SK-N-SH treated with all-trans-retinoic acid at 6 μM for 48 hours (cell line): ENCODE data around the gene ROBO2.

Source experiments
- ATAC-seq: fragments of 200-7000 bp; cut with Tn5 transposase; 3 replicates; pipeline ENCODE4 v1.9.1; 2020; ENCODE audit warnings: mild to moderate bottlenecking, moderate library complexity
- ARNTL ChIP-seq: fragments of 450-650 bp; formaldehyde crosslinking; IDR thresholded peaks from 2 replicates; pipeline ENCODE4 v1.5.0; 2020; ENCODE audit warnings: low read depth, mild to moderate bottlenecking, moderate library complexity, borderline replicate concordance
- BACH2 ChIP-seq: fragments of 250-450 bp; sonication (Bioruptor Pico); IDR thresholded peaks from 2 replicates; pipeline ENCODE4 v1.9.0; 2021; ENCODE audit warnings: mild to moderate bottlenecking, borderline replicate concordance
- CSDC2 ChIP-seq: fragments of 250-450 bp; sonication (Bioruptor Pico); IDR thresholded peaks from 2 replicates; pipeline ENCODE4 v1.5.0; 2020; ENCODE audit warnings: mild to moderate bottlenecking, moderate library complexity
- ESRRG ChIP-seq: fragments of 250-450 bp; sonication (Bioruptor Pico); IDR thresholded peaks from 2 replicates; pipeline ENCODE4 v1.6.1; 2021; ENCODE audit warnings: mild to moderate bottlenecking
- GLIS3 ChIP-seq: fragments of 250-450 bp; sonication (Bioruptor Pico); IDR thresholded peaks from 2 replicates; pipeline ENCODE4 v1.5.0; 2020; ENCODE audit warnings: mild to moderate bottlenecking, moderate library complexity
- ISL1 ChIP-seq: fragments of 250-450 bp; sonication (Bioruptor Pico); IDR thresholded peaks from 2 replicates; pipeline ENCODE4 v2.1.2; 2022; ENCODE audit warnings: mild to moderate bottlenecking, moderate library complexity
- OSR1 ChIP-seq: fragments of 250-450 bp; sonication (Bioruptor Pico); IDR thresholded peaks from 2 replicates; pipeline ENCODE4 v1.8.0; 2022; ENCODE audit warnings: moderate library complexity, mild to moderate bottlenecking, inconsistent platforms
- PPARA ChIP-seq: fragments of 250-450 bp; sonication (Bioruptor Pico); IDR thresholded peaks from 2 replicates; pipeline ENCODE4 v1.5.0; 2020; ENCODE audit warnings: mild to moderate bottlenecking, borderline replicate concordance
- RARB ChIP-seq: fragments of 250-450 bp; sonication (Bioruptor Pico); IDR thresholded peaks from 2 replicates; pipeline ENCODE4 v1.8.0; 2021; ENCODE audit warnings: mild to moderate bottlenecking, moderate library complexity
- SNAI2 ChIP-seq: fragments of 250-450 bp; sonication (Bioruptor Pico); IDR thresholded peaks from 2 replicates; pipeline ENCODE4 v1.5.0; 2020; ENCODE audit warnings: mild to moderate bottlenecking, moderate library complexity
- TCF4 ChIP-seq: fragments of 250-450 bp; sonication (Bioruptor Pico); IDR thresholded peaks from 2 replicates; pipeline ENCODE4 v1.8.0; 2021; ENCODE audit warnings: mild to moderate bottlenecking, moderate library complexity, borderline replicate concordance
- TOX ChIP-seq: fragments of 250-450 bp; sonication (Bioruptor Pico); IDR thresholded peaks from 2 replicates; pipeline ENCODE4 v1.8.0; 2021; ENCODE audit warnings: mild to moderate bottlenecking, moderate library complexity, borderline replicate concordance
- ZC3H10 ChIP-seq: fragments of 250-450 bp; sonication (Bioruptor Pico); IDR thresholded peaks from 2 replicates; pipeline ENCODE4 v1.5.1; 2021; ENCODE audit warnings: mild to moderate bottlenecking, moderate library complexity
- ZFP3 ChIP-seq: fragments of 250-450 bp; sonication (Bioruptor Pico); IDR thresholded peaks from 2 replicates; pipeline ENCODE4 v1.5.0; 2020; ENCODE audit warnings: mild to moderate bottlenecking, moderate library complexity
- ZFP30 ChIP-seq: fragments of 450-650 bp; formaldehyde crosslinking; IDR thresholded peaks from 2 replicates; pipeline ENCODE4 v1.5.0; 2022; ENCODE audit warnings: mild to moderate bottlenecking, moderate library complexity
- ZNF565 ChIP-seq: fragments of 450-650 bp; formaldehyde crosslinking; conservative IDR thresholded peaks from 2 replicates; pipeline ENCODE4 v1.5.0; 2020; ENCODE audit warnings: low read depth, mild to moderate bottlenecking, moderate library complexity
- ZNF70 ChIP-seq: fragments of 450-650 bp; formaldehyde crosslinking; IDR thresholded peaks from 2 replicates; pipeline ENCODE4 v1.5.0; 2020; ENCODE audit warnings: mild to moderate bottlenecking, moderate library complexity
- ZNF8 ChIP-seq: fragments of 450-650 bp; formaldehyde crosslinking; IDR thresholded peaks from 2 replicates; pipeline ENCODE4 v1.5.0; 2020; ENCODE audit warnings: mild to moderate bottlenecking, moderate library complexity
- TF ChIP-seq, protein P1 (sequence below): fragments of 250-450 bp; sonication (Bioruptor Pico); IDR thresholded peaks from 2 replicates; pipeline ENCODE4 v1.8.0; 2020; ENCODE audit warnings: mild to moderate bottlenecking, moderate library complexity, borderline replicate concordance
- TF ChIP-seq, protein P2 (sequence below): fragments of 250-450 bp; sonication (Bioruptor Pico); IDR thresholded peaks from 2 replicates; pipeline ENCODE4 v1.5.1; 2020; ENCODE audit warnings: low read depth, mild to moderate bottlenecking, moderate library complexity
- TF ChIP-seq, protein P3 (sequence below): fragments of 250-450 bp; sonication (Bioruptor Pico); IDR thresholded peaks from 2 replicates; pipeline ENCODE4 v1.5.1; 2021; ENCODE audit warnings: mild to moderate bottlenecking, moderate library complexity
- TF ChIP-seq, protein P4 (sequence below): fragments of 250-450 bp; sonication (Bioruptor Pico); IDR thresholded peaks from 2 replicates; pipeline ENCODE4 v1.5.0; 2020; ENCODE audit warnings: mild to moderate bottlenecking, moderate library complexity
- TF ChIP-seq, protein P5 (sequence below): fragments of 250-450 bp; sonication (Bioruptor Pico); IDR thresholded peaks from 2 replicates; pipeline ENCODE4 v1.8.0; 2021; ENCODE audit warnings: low read depth, mild to moderate bottlenecking, moderate library complexity, borderline replicate concordance

Gene ROBO2

DNA sequence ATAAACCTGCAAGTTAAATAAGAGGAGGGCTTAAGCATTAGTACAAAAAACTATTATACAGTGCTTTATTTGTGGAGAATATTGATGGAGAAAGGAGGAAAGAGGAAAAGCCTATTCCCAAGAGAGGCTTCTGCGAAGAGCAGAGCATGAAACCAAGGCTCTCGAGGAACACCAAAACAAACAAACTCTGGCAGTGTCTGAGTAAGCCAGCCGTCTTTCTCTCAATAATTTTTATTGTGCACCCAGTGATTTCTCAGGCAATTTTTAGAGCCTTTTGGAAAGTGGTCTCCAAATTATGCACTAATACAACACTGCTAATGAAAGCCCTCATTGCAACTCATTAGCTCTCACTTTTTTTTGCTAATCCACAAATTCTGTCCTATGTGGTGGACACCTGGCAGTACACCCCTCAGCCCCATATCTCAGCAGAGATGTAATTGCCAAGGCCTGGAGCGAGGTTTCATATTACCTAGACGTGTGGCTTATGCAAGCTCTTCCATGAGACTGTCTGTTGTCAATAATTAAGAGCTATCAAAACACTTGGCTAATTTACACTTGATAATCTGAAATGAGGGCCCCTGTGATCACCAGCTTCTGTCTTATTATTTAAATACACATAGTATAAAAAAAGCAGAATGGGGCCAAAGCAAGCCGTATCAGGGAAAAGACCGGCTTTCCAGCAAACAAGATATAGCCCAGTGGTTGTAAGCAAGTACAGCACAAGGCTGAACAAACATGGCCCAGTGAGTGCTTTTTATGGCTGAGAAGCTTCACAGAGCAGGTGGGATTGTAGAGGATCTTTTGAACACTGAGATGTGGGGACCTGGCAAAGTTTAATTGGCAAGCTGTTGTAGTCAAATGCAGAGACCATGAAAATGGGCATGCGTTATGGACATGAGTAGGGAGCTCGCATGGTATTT, 216.9 kb downstream of the ROBO2 start:
- no peak for ATAC-seq
- TF ChIP-seq ZNF565 (CRISPR knock-in tag): no peak
- no peak for TF ChIP-seq GLIS3 (CRISPR knock-in tag)
- TF ChIP-seq ZFP3 (CRISPR knock-in tag): no peak
- no peak for TF ChIP-seq SNAI2 (CRISPR knock-in tag)
- TF ChIP-seq ESRRG: no peak
- TF ChIP-seq BACH2: no peak
- no peak for TF ChIP-seq ZNF8 (CRISPR knock-in tag)
- TF ChIP-seq, protein P1, sequence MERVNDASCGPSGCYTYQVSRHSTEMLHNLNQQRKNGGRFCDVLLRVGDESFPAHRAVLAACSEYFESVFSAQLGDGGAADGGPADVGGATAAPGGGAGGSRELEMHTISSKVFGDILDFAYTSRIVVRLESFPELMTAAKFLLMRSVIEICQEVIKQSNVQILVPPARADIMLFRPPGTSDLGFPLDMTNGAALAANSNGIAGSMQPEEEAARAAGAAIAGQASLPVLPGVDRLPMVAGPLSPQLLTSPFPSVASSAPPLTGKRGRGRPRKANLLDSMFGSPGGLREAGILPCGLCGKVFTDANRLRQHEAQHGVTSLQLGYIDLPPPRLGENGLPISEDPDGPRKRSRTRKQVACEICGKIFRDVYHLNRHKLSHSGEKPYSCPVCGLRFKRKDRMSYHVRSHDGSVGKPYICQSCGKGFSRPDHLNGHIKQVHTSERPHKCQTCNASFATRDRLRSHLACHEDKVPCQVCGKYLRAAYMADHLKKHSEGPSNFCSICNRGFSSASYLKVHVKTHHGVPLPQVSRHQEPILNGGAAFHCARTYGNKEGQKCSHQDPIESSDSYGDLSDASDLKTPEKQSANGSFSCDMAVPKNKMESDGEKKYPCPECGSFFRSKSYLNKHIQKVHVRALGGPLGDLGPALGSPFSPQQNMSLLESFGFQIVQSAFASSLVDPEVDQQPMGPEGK (CRISPR knock-in tag): no peak

DNA sequence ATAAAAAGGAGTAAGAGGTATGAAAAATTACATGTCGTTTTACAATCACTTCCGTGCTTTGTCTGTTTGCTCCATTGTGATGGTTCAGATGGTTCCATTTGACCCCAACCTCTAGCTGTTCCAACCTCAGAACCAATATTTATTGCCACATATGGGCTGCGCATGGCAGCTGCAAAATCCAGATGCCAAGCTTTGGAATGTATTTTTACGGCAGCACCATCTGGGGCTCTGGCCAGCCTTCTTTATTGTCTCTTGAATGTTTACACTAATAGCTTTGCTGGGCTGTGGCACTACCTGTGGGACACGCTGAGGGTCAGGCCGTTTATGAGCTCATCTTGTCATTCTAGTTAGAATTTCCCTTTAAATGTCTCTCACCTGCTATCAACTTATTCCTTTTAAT, 219.8 kb downstream of the ROBO2 start:
- ATAC-seq: no peak
- TF ChIP-seq, protein P2, sequence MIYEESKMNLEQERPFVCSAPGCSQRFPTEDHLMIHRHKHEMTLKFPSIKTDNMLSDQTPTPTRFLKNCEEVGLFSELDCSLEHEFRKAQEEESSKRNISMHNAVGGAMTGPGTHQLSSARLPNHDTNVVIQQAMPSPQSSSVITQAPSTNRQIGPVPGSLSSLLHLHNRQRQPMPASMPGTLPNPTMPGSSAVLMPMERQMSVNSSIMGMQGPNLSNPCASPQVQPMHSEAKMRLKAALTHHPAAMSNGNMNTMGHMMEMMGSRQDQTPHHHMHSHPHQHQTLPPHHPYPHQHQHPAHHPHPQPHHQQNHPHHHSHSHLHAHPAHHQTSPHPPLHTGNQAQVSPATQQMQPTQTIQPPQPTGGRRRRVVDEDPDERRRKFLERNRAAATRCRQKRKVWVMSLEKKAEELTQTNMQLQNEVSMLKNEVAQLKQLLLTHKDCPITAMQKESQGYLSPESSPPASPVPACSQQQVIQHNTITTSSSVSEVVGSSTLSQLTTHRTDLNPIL (CRISPR knock-in tag): no peak
- no peak for TF ChIP-seq ZFP30 (CRISPR knock-in tag)
- no peak for TF ChIP-seq ZNF565 (CRISPR knock-in tag)
- TF ChIP-seq, protein P3, sequence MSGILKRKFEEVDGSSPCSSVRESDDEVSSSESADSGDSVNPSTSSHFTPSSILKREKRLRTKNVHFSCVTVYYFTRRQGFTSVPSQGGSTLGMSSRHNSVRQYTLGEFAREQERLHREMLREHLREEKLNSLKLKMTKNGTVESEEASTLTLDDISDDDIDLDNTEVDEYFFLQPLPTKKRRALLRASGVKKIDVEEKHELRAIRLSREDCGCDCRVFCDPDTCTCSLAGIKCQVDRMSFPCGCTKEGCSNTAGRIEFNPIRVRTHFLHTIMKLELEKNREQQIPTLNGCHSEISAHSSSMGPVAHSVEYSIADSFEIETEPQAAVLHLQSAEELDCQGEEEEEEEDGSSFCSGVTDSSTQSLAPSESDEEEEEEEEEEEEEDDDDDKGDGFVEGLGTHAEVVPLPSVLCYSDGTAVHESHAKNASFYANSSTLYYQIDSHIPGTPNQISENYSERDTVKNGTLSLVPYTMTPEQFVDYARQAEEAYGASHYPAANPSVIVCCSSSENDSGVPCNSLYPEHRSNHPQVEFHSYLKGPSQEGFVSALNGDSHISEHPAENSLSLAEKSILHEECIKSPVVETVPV (CRISPR knock-in tag): no peak
- no peak for TF ChIP-seq PPARA (CRISPR knock-in tag)
- no peak for TF ChIP-seq ESRRG
- TF ChIP-seq CSDC2 (CRISPR knock-in tag): no peak
- TF ChIP-seq, protein P4, sequence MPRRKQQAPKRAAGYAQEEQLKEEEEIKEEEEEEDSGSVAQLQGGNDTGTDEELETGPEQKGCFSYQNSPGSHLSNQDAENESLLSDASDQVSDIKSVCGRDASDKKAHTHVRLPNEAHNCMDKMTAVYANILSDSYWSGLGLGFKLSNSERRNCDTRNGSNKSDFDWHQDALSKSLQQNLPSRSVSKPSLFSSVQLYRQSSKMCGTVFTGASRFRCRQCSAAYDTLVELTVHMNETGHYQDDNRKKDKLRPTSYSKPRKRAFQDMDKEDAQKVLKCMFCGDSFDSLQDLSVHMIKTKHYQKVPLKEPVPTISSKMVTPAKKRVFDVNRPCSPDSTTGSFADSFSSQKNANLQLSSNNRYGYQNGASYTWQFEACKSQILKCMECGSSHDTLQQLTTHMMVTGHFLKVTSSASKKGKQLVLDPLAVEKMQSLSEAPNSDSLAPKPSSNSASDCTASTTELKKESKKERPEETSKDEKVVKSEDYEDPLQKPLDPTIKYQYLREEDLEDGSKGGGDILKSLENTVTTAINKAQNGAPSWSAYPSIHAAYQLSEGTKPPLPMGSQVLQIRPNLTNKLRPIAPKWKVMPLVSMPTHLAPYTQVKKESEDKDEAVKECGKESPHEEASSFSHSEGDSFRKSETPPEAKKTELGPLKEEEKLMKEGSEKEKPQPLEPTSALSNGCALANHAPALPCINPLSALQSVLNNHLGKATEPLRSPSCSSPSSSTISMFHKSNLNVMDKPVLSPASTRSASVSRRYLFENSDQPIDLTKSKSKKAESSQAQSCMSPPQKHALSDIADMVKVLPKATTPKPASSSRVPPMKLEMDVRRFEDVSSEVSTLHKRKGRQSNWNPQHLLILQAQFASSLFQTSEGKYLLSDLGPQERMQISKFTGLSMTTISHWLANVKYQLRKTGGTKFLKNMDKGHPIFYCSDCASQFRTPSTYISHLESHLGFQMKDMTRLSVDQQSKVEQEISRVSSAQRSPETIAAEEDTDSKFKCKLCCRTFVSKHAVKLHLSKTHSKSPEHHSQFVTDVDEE (CRISPR knock-in tag): no peak
- no peak for TF ChIP-seq SNAI2 (CRISPR knock-in tag)
- TF ChIP-seq TCF4 (CRISPR knock-in tag): no peak
- TF ChIP-seq ZFP3 (CRISPR knock-in tag): no peak
- TF ChIP-seq, protein P5, sequence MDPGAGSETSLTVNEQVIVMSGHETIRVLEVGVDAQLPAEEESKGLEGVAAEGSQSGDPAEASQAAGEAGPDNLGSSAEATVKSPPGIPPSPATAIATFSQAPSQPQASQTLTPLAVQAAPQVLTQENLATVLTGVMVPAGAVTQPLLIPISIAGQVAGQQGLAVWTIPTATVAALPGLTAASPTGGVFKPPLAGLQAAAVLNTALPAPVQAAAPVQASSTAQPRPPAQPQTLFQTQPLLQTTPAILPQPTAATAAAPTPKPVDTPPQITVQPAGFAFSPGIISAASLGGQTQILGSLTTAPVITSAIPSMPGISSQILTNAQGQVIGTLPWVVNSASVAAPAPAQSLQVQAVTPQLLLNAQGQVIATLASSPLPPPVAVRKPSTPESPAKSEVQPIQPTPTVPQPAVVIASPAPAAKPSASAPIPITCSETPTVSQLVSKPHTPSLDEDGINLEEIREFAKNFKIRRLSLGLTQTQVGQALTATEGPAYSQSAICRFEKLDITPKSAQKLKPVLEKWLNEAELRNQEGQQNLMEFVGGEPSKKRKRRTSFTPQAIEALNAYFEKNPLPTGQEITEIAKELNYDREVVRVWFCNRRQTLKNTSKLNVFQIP (CRISPR knock-in tag): no peak
- no peak for TF ChIP-seq TOX (CRISPR knock-in tag)
- no peak for TF ChIP-seq ZNF8 (CRISPR knock-in tag)
- TF ChIP-seq ARNTL (CRISPR knock-in tag): no peak
- no peak for TF ChIP-seq ZNF70 (CRISPR knock-in tag)
- no peak for TF ChIP-seq BACH2
- TF ChIP-seq ISL1 (CRISPR knock-in tag): no peak

DNA sequence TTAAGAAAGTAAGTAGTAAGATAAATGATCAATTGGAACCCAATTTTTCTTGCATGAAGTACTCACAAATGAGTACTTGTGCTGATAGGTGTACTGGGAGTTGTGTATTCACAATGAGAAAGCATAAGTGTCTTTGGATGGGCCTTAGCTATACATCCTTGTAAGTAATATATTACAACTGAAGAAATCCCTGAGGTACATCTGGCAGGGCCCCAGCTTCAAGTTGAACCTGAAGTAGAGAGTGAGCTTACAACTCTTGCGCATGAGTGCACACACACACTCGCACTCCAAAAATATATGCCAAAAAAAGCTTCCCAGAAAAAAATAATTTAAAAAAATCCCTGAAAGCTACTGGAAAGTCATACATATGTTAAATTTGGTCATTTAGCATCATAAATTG, 222.5 kb downstream of the ROBO2 start:
- ATAC-seq: no peak
- TF ChIP-seq ESRRG (no peak), ISL1 (CRISPR knock-in tag) (no peak), RARB (CRISPR knock-in tag) (no peak), ZNF70 (CRISPR knock-in tag) (no peak), ZC3H10 (CRISPR knock-in tag) (no peak), TOX (CRISPR knock-in tag) (no peak), ZFP3 (CRISPR knock-in tag) (no peak), CSDC2 (CRISPR knock-in tag) (no peak), ZNF565 (CRISPR knock-in tag) (no peak), OSR1 (no peak), ARNTL (CRISPR knock-in tag) (no peak), ZNF8 (CRISPR knock-in tag) (no peak), SNAI2 (CRISPR knock-in tag) (no peak), TCF4 (CRISPR knock-in tag) (no peak), BACH2 (no peak)
- TF ChIP-seq, protein P2 (CRISPR knock-in tag): no peak
- TF ChIP-seq, protein P5 (CRISPR knock-in tag): no peak
